ENCODE data around the gene PSMD9. TPM values are rescaled to one million over a fixed set of nuclear protein-coding genes. Genes with fewer than 3 reads are reported as not detected.

The PSMD9 gene
- polyA plus RNA-seq, 1 donor (not counting 4 experiments of a cell fraction or from before 2014, with no cell fraction given): 84.8 TPM

DNA sequence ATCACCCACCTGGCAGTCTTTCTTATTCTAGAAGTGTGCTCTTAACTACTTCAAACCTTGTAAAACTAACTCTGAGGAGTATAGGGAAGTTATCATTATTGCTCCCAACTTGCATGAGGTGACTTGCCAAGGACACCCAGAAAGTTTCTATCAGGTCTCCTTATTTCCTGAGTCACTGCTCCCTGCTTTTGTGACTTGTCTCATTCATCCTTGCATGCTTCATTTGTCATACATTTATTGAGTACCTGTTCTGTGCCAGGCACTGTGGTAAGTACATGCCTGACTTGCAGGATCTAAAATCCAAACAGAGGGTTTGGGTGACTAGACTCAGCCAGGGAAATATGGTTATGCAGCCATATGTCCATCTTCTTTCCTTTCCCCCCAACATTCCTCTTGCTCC, 55.3 kb downstream of the PSMD9 start:
- dilution Hi-C loops (cut with MboI; ENCODE audit: extremely low pct_ligation_motif_present, low sequenced_read_pairs): no loop called here
- Histone ChIP-seq H4K20me1 (ENCODE audit: control insufficient read depth, extremely low read depth, insufficient read depth, low read length) (no peaks in the 10 kb centered on the region), H3K79me2 (ENCODE audit: control insufficient read depth, insufficient read depth, low read length) (no peaks in the 10 kb centered on the region), H3K4me3 (ENCODE audit: control insufficient read depth in 2 of 3, extremely low read depth in 1 of 3, insufficient read depth in 2 of 3, low read depth in 1 of 3, low read length in 3 of 3) (no peak overlapping the region), H3K4me1 (ENCODE audit: control insufficient read depth, extremely low read depth, insufficient read depth, low read length) (peaks cover 37% of the 10 kb centered on the region), H3K27ac (ENCODE audit: control insufficient read depth, insufficient read depth, low read length) (peak overlapping the region; percentile 99), H3K9ac (ENCODE audit: control insufficient read depth, extremely low read depth, insufficient read depth, low read length) (no peak overlapping the region), H3K9me1 (ENCODE audit: control insufficient read depth, extremely low read depth, insufficient read depth, low read length) (no peaks in the 10 kb centered on the region), H2AFZ (ENCODE audit: control insufficient read depth, low read length) (no peak overlapping the region), H3K9me3 (ENCODE audit: control insufficient read depth, low read depth, low read length) (no peaks in the 10 kb centered on the region), H3K27me3 (ENCODE audit: control insufficient read depth, extremely low read depth, insufficient read depth, low read length) (no peaks in the 10 kb centered on the region), H3K36me3 (ENCODE audit: control insufficient read depth in 2 of 2, extremely low read depth in 1 of 2, insufficient read depth in 2 of 2, low read length in 2 of 2) (peaks cover 1 to 10% of the 10 kb centered on the region in 2 experiments), H3K4me2 (ENCODE audit: control insufficient read depth, extremely low read depth, insufficient read depth, low read depth, low read length) (no peak overlapping the region)
- peak; percentile 46 for FAIRE-seq
- TF ChIP-seq, protein P1, sequence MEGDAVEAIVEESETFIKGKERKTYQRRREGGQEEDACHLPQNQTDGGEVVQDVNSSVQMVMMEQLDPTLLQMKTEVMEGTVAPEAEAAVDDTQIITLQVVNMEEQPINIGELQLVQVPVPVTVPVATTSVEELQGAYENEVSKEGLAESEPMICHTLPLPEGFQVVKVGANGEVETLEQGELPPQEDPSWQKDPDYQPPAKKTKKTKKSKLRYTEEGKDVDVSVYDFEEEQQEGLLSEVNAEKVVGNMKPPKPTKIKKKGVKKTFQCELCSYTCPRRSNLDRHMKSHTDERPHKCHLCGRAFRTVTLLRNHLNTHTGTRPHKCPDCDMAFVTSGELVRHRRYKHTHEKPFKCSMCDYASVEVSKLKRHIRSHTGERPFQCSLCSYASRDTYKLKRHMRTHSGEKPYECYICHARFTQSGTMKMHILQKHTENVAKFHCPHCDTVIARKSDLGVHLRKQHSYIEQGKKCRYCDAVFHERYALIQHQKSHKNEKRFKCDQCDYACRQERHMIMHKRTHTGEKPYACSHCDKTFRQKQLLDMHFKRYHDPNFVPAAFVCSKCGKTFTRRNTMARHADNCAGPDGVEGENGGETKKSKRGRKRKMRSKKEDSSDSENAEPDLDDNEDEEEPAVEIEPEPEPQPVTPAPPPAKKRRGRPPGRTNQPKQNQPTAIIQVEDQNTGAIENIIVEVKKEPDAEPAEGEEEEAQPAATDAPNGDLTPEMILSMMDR (optimal IDR thresholded peaks at IDR 0.05 in 1 of 3, IDR thresholded peaks at IDR 0.05 in 1 of 3, conservative IDR thresholded peaks at IDR 0.05 in 1 of 3; ENCODE audit: extremely low read depth in 1 of 3, insufficient read depth in 2 of 3, low read length in 3 of 3): no peak
- TF ChIP-seq EZH2 (IDR thresholded peaks at IDR 0.05; ENCODE audit: low read length): no peak
- no peak for DNase-seq (ENCODE audit: low read depth, low spot score)

DNA sequence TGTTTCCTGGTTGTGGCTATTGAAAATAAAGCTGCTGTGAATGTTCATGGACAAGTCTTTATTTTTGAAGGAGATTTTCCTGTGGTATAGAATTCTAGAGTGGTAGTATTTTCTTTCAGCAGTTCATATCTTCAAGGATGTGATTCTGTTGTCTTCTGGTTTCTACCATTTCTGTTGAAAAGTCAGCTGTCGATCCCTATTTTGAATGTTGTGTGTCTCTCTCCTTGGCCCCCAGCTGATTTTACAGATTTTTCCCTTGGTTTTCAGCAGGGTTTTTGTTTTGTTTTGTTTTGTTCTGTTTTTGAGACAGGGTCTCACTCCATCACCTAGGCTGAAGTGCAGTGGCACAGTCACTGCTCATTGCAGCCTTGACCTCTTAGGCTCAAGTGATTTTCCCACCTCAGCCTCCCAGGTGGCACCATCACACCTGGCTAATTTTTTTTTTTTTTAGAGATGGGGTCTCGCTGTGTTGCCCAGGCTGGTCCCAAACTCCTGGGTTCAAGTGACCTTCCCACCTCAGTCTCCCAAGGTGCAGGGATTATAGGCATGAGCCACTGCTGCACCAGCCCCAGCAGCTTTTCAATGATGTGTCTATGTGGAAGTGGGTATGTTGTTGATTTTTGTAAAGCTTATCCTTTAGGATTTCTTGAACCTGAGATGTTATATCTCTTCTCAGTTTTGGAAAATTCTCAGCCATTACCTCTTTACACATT, 57.9 kb downstream of the PSMD9 start:
- Histone ChIP-seq H3K9me3 (ENCODE audit: control insufficient read depth, low read depth, low read length) (no peaks in the 10 kb centered on the region), H3K9ac (ENCODE audit: control insufficient read depth, extremely low read depth, insufficient read depth, low read length) (no peak overlapping the region), H2AFZ (ENCODE audit: control insufficient read depth, low read length) (no peak overlapping the region), H3K4me1 (ENCODE audit: control insufficient read depth, extremely low read depth, insufficient read depth, low read length) (peaks cover 39% of the 10 kb centered on the region), H3K36me3 (ENCODE audit: control insufficient read depth in 2 of 2, extremely low read depth in 1 of 2, insufficient read depth in 2 of 2, low read length in 2 of 2) (peaks cover 0 to 10% of the 10 kb centered on the region in 2 experiments), H4K20me1 (ENCODE audit: control insufficient read depth, extremely low read depth, insufficient read depth, low read length) (no peaks in the 10 kb centered on the region), H3K4me2 (ENCODE audit: control insufficient read depth, extremely low read depth, insufficient read depth, low read depth, low read length) (no peak overlapping the region), H3K79me2 (ENCODE audit: control insufficient read depth, insufficient read depth, low read length) (peaks cover 8% of the 10 kb centered on the region), H3K27me3 (ENCODE audit: control insufficient read depth, extremely low read depth, insufficient read depth, low read length) (no peaks in the 10 kb centered on the region), H3K9me1 (ENCODE audit: control insufficient read depth, extremely low read depth, insufficient read depth, low read length) (no peaks in the 10 kb centered on the region), H3K27ac (ENCODE audit: control insufficient read depth, insufficient read depth, low read length) (no peak overlapping the region), H3K4me3 (ENCODE audit: control insufficient read depth in 2 of 3, extremely low read depth in 1 of 3, insufficient read depth in 2 of 3, low read depth in 1 of 3, low read length in 3 of 3) (no peak overlapping the region)
- TF ChIP-seq EZH2 (IDR thresholded peaks at IDR 0.05; ENCODE audit: low read length): no peak
- dilution Hi-C loops (cut with MboI; ENCODE audit: extremely low pct_ligation_motif_present, low sequenced_read_pairs): no loop called here
- no peak for DNase-seq (ENCODE audit: low read depth, low spot score)
- FAIRE-seq: no peak
